Measurements from ENCODE around the gene TP53BP2.

Gene TP53BP2

GRCh38 chr1:223840254-223840653 is 5.5 kb downstream of the TP53BP2 start:
- ATAC-seq (ENCODE audit: low read depth): no peak
- no peak for TF ChIP-seq CTCF (IDR thresholded peaks at IDR 0.05; ENCODE audit: poor library complexity, severe bottlenecking)
- H3K4me1 ChIP-seq (ENCODE audit: insufficient read depth, poor library complexity, severe bottlenecking): no peaks in the 10 kb centered on the region

GRCh38 chr1:223838125-223838854 is 7.5 kb downstream of the TP53BP2 start:
- Histone ChIP-seq H3K9me3 (ENCODE audit: severe bottlenecking) (no peaks in the 10 kb centered on the region), H3K4me1 (ENCODE audit: insufficient read depth, poor library complexity, severe bottlenecking) (no peaks in the 10 kb centered on the region), H3K27me3 (ENCODE audit: insufficient read depth, poor library complexity, severe bottlenecking) (no peaks in the 10 kb centered on the region), H3K27ac (ENCODE audit: poor library complexity, severe bottlenecking) (no peak overlapping the region), H3K36me3 (ENCODE audit: low read depth) (no peaks in the 10 kb centered on the region), H3K4me3 (ENCODE audit: severe bottlenecking) (no peak overlapping the region)
- DNase-seq (ENCODE audit: low spot score): no peak
- no peak for ATAC-seq (ENCODE audit: low read depth)
- no peak for TF ChIP-seq CTCF (IDR thresholded peaks at IDR 0.05; ENCODE audit: poor library complexity, severe bottlenecking)

More at GRCh38 chr1:223840254-223840653, 5.5 kb downstream of the TP53BP2 start:
- Histone ChIP-seq H3K4me3 (ENCODE audit: severe bottlenecking) (no peak overlapping the region), H3K9me3 (ENCODE audit: severe bottlenecking) (no peaks in the 10 kb centered on the region), H3K27me3 (ENCODE audit: insufficient read depth, poor library complexity, severe bottlenecking) (no peaks in the 10 kb centered on the region), H3K36me3 (ENCODE audit: low read depth) (no peaks in the 10 kb centered on the region), H3K27ac (ENCODE audit: poor library complexity, severe bottlenecking) (no peak overlapping the region)
- DNase-seq (ENCODE audit: low spot score): no peak

GRCh38 chr1:223837687-223838086 is 8.1 kb downstream of the TP53BP2 start:
- ATAC-seq (ENCODE audit: low read depth): no peak
- Histone ChIP-seq H3K27ac (ENCODE audit: poor library complexity, severe bottlenecking) (no peak overlapping the region), H3K9me3 (ENCODE audit: severe bottlenecking) (no peaks in the 10 kb centered on the region), H3K36me3 (ENCODE audit: low read depth) (no peaks in the 10 kb centered on the region), H3K27me3 (ENCODE audit: insufficient read depth, poor library complexity, severe bottlenecking) (no peaks in the 10 kb centered on the region), H3K4me3 (ENCODE audit: severe bottlenecking) (no peak overlapping the region), H3K4me1 (ENCODE audit: insufficient read depth, poor library complexity, severe bottlenecking) (peaks cover 4% of the 10 kb centered on the region)
- TF ChIP-seq CTCF (IDR thresholded peaks at IDR 0.05; ENCODE audit: poor library complexity, severe bottlenecking): no peak
- DNase-seq (ENCODE audit: low spot score): no peak

GRCh38 chr1:223837206-223837605 is 8.5 kb downstream of the TP53BP2 start:
- Histone ChIP-seq H3K36me3 (ENCODE audit: low read depth) (no peaks in the 10 kb centered on the region), H3K27me3 (ENCODE audit: insufficient read depth, poor library complexity, severe bottlenecking) (no peaks in the 10 kb centered on the region), H3K4me1 (ENCODE audit: insufficient read depth, poor library complexity, severe bottlenecking) (peaks cover 8% of the 10 kb centered on the region), H3K9me3 (ENCODE audit: severe bottlenecking) (no peaks in the 10 kb centered on the region), H3K4me3 (ENCODE audit: severe bottlenecking) (no peak overlapping the region), H3K27ac (ENCODE audit: poor library complexity, severe bottlenecking) (no peak overlapping the region)
- DNase-seq (ENCODE audit: low spot score) (no peak), ATAC-seq (ENCODE audit: low read depth) (0 out of 3 replicates have a peak, but pooled peaks have one; percentile 17)
- TF ChIP-seq CTCF (IDR thresholded peaks at IDR 0.05; ENCODE audit: poor library complexity, severe bottlenecking): no peak

- ATAC-seq (ENCODE audit: low read depth) (no peak), DNase-seq (ENCODE audit: low spot score) (no peak)
- H3K27me3 ChIP-seq (ENCODE audit: insufficient read depth, poor library complexity, severe bottlenecking): no peaks in the 10 kb centered on the region
- no peak for TF ChIP-seq CTCF (IDR thresholded peaks at IDR 0.05; ENCODE audit: poor library complexity, severe bottlenecking)
- H3K4me3 ChIP-seq (ENCODE audit: severe bottlenecking): no peak overlapping the region
- no peaks in the 10 kb centered on the region for H3K36me3 ChIP-seq (ENCODE audit: low read depth)
- peaks cover 15% of the 10 kb centered on the region for H3K4me1 ChIP-seq (ENCODE audit: insufficient read depth, poor library complexity, severe bottlenecking)
- no peaks in the 10 kb centered on the region for H3K9me3 ChIP-seq (ENCODE audit: severe bottlenecking)
- no peak overlapping the region for H3K27ac ChIP-seq (ENCODE audit: poor library complexity, severe bottlenecking)
These were observed 9.2 kb downstream of the TP53BP2 start for GRCh38 chr1:223836586-223836985.

Data from RWPE2 (cell line).